Measurements from ENCODE around the gene PHF8.

GRCh38 chrX:53895270-53895669 is 149.0 kb downstream of the PHF8 start:
- TF ChIP-seq, protein P1, sequence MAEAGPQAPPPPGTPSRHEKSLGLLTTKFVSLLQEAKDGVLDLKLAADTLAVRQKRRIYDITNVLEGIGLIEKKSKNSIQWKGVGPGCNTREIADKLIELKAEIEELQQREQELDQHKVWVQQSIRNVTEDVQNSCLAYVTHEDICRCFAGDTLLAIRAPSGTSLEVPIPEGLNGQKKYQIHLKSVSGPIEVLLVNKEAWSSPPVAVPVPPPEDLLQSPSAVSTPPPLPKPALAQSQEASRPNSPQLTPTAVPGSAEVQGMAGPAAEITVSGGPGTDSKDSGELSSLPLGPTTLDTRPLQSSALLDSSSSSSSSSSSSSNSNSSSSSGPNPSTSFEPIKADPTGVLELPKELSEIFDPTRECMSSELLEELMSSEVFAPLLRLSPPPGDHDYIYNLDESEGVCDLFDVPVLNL (CRISPR knock-in tag; IDR thresholded peaks at IDR 0.05; ENCODE audit: borderline replicate concordance, low read depth) = no peak
- TF ChIP-seq USF2 (CRISPR knock-in tag; IDR thresholded peaks at IDR 0.05) (no peak), CTCF (IDR thresholded peaks at IDR 0.05) (no peak), ZSCAN18 (CRISPR knock-in tag; IDR thresholded peaks at IDR 0.05) (no peak), NR2C2 (CRISPR knock-in tag; IDR thresholded peaks at IDR 0.05) (no peak), ZNF232 (CRISPR knock-in tag; IDR thresholded peaks at IDR 0.05) (no peak)
- TF ChIP-seq, protein P2, sequence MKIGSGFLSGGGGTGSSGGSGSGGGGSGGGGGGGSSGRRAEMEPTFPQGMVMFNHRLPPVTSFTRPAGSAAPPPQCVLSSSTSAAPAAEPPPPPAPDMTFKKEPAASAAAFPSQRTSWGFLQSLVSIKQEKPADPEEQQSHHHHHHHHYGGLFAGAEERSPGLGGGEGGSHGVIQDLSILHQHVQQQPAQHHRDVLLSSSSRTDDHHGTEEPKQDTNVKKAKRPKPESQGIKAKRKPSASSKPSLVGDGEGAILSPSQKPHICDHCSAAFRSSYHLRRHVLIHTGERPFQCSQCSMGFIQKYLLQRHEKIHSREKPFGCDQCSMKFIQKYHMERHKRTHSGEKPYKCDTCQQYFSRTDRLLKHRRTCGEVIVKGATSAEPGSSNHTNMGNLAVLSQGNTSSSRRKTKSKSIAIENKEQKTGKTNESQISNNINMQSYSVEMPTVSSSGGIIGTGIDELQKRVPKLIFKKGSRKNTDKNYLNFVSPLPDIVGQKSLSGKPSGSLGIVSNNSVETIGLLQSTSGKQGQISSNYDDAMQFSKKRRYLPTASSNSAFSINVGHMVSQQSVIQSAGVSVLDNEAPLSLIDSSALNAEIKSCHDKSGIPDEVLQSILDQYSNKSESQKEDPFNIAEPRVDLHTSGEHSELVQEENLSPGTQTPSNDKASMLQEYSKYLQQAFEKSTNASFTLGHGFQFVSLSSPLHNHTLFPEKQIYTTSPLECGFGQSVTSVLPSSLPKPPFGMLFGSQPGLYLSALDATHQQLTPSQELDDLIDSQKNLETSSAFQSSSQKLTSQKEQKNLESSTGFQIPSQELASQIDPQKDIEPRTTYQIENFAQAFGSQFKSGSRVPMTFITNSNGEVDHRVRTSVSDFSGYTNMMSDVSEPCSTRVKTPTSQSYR (CRISPR knock-in tag; IDR thresholded peaks at IDR 0.05) = no peak
- TF ChIP-seq, protein P3, sequence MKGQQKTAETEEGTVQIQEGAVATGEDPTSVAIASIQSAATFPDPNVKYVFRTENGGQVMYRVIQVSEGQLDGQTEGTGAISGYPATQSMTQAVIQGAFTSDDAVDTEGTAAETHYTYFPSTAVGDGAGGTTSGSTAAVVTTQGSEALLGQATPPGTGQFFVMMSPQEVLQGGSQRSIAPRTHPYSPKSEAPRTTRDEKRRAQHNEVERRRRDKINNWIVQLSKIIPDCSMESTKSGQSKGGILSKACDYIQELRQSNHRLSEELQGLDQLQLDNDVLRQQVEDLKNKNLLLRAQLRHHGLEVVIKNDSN (CRISPR knock-in tag; IDR thresholded peaks at IDR 0.05) = no peak

Data from WTC11 (cell line).